BE2C (cell line): ENCODE results near the gene VPS13D.
"Not testable (repeated sequence)": the region's sequence is repeated elsewhere in the genome, so short reads cannot be mapped to it uniquely, and the experiment has no call there.

ENCODE experiments used
- DNase-seq: peaks from one replicate; pipeline ENCODE4 v3.0.0-alpha.2; 2020
- H3K27me3 ChIP-seq: fragments of 250-450 bp; sonication (Bioruptor Pico); 2 replicates; pipeline ENCODE4 v1.5.1; 2020; ENCODE audit warnings: mild to moderate bottlenecking
- H3K36me3 ChIP-seq: fragments of 250-450 bp; sonication (Bioruptor Pico); 2 replicates; pipeline ENCODE4 v1.5.1; 2020; ENCODE audit warnings: mild to moderate bottlenecking
- H3K4me1 ChIP-seq: fragments of 250-450 bp; sonication (Bioruptor Pico); 2 replicates; pipeline ENCODE4 v1.5.1; 2020
- H3K4me3 ChIP-seq: 2 replicates; pipeline ENCODE4 v1.5.1; 2011; ENCODE audit warnings: low read depth, low read length
- H3K9me3 ChIP-seq: fragments of 250-450 bp; sonication (Bioruptor Pico); 2 replicates; pipeline ENCODE4 v1.5.1; 2020
- TF ChIP-seq, protein P1 (sequence below): IDR thresholded peaks from 2 replicates; pipeline ENCODE4 v1.5.1; 2012; ENCODE audit warnings: mild to moderate bottlenecking, low read depth, low read length

VPS13D gene

DNA sequence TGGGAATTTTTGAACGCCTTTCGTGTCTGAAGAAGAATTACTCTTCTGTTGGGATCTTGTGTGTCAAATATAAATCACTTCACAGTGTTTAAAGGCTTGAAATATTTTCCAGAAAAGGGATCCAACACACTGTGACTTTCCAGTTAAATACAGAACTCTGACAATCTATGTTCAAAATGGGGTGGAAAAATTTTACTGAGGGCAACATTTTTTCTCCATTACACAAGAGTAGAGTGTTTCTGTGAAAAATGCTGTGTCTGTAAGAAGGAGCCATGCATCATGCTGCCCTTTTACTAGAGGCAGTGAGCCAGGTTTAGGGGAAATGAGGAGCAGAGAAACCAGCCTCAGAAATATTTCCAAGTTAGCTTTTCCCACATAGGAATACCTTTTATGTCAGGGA, 86.5 kb downstream of the VPS13D start:
- H3K36me3 ChIP-seq, result no peaks in the 10 kb centered on the region; the same call in 1 of the 2 replicates
- no peaks in the 10 kb centered on the region for H3K4me1 ChIP-seq
- DNase-seq, result no peak
- TF ChIP-seq, protein P1, sequence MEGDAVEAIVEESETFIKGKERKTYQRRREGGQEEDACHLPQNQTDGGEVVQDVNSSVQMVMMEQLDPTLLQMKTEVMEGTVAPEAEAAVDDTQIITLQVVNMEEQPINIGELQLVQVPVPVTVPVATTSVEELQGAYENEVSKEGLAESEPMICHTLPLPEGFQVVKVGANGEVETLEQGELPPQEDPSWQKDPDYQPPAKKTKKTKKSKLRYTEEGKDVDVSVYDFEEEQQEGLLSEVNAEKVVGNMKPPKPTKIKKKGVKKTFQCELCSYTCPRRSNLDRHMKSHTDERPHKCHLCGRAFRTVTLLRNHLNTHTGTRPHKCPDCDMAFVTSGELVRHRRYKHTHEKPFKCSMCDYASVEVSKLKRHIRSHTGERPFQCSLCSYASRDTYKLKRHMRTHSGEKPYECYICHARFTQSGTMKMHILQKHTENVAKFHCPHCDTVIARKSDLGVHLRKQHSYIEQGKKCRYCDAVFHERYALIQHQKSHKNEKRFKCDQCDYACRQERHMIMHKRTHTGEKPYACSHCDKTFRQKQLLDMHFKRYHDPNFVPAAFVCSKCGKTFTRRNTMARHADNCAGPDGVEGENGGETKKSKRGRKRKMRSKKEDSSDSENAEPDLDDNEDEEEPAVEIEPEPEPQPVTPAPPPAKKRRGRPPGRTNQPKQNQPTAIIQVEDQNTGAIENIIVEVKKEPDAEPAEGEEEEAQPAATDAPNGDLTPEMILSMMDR, result no peak
- H3K9me3 ChIP-seq, result no peaks in the 10 kb centered on the region
- no peak overlapping the region for H3K4me3 ChIP-seq
- H3K27me3 ChIP-seq, result no peaks in the 10 kb centered on the region

DNA sequence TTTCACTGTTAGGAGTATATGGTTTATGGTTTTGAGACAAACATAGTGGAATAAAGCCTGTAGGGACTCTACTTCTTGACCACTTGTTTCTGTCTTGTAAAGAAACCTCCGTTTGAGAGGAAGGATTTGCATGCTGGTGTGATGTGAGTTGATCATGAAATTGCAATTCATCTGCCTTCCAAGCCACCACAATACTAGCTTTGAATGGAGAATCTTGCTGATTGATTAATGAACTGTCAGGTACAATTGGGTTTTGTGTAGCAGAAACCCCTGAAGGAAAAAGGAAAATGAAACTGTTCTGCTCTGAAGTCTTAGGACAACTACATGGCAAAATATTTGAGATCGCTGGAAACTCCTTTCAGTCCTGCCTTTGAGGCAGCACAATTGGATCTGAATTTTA, 90.7 kb downstream of the VPS13D start:
- TF ChIP-seq, protein P1, result no peak
- Histone ChIP-seq H3K36me3 (no peaks in the 10 kb centered on the region; the same call in 1 of the 2 replicates), H3K9me3 (no peaks in the 10 kb centered on the region)

DNA sequence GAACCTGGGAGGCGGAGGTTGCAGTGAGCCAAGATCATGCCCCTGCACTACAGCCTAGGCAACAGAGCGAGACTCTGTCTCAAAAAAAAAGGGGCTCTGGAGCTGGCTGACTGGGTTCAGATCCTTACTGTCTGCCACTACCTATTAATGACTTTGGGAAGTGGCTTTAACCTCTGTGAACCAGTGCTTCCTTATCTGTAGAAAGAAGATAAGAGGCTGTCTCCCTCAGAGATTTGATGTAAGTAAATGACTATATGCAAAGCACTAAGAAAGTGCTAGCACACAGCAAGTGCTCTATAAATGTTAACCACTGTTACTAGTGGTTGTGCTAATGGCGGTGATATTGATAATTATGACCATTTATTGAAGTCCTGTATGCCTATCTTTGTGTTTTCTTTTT, 94.6 kb downstream of the VPS13D start:
- Histone ChIP-seq H3K4me1 (no peaks in the 10 kb centered on the region), H3K4me3 (no peak overlapping the region), H3K27me3 (no peaks in the 10 kb centered on the region), H3K9me3 (no peaks in the 10 kb centered on the region), H3K36me3 (no peaks in the 10 kb centered on the region)
- TF ChIP-seq, protein P1, result no peak
- no peak for DNase-seq

More for the DNA sequence above, 90.7 kb downstream of the VPS13D start:
- H3K4me3 ChIP-seq, result no peak overlapping the region
- no peaks in the 10 kb centered on the region for H3K4me1 ChIP-seq
- no peak for DNase-seq
- H3K27me3 ChIP-seq, result no peaks in the 10 kb centered on the region

DNA sequence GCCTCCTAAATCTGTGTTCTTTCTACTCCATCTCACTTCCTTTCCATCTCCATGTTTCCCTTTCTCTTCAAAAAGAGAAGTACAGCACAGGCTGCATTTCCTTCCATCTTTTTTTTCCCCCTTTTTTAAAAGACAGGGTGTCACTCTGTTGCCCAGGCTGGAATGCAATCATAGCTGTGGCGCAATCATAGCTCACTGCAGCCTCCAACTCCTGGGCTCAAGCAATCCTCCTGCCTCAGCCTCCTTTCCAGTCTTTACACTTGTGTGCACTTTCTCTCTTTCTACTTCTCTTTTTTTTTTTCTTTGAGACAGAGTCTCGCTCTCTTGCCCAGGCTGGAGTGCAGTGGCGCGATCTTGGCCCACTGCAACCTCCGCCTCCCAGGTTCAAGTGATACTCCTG, 95.1 kb downstream of the VPS13D start:
- H3K27me3 ChIP-seq, H3K36me3 ChIP-seq, DNase-seq, H3K9me3 ChIP-seq, H3K4me1 ChIP-seq, H3K4me3 ChIP-seq: not testable (repeated sequence)

DNA sequence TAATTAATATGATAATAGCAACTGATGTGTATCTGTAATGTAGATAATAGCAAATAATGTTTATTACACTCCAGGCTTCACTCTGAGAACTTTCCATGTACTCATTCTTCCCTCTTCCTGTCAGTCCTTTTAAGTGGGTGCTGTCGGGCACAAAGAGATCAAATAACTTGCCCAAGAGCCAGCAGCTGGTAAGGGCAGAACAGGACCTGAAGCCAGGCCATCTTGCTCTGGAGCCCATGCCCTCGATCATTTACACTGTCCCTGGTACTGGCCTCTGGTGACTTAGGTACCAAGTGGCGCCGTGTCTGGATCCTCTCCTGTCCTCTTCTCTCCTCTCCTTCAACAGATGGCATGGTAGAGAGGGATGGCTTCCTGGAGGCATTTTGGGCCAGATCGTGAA, 97.2 kb downstream of the VPS13D start:
- Histone ChIP-seq H3K36me3 (no peaks in the 10 kb centered on the region), H3K9me3 (no peaks in the 10 kb centered on the region), H3K27me3 (no peaks in the 10 kb centered on the region), H3K4me3 (no peak overlapping the region), H3K4me1 (no peaks in the 10 kb centered on the region)
- DNase-seq, result no peak
- TF ChIP-seq, protein P1, result no peak

DNA sequence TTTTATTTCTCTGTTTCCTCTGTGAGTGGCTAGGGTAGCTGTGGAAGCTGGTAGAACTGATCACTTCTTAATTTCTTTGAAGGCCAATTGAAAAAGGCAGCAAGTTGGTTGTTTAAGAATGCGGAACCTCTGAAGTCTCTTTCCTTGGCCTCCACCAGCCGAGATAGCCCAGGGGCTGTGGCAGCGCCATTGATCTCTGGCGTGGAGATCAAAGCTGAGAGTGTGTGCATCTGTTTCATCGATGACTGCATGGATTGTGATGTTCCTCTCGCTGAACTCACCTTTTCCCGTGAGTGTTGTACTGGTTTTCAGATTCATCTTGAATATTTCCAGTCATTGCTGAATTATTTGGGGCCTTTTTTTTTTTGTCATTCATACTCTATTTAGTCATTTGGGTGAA, 97.7 kb downstream of the VPS13D start:
- TF ChIP-seq, protein P1, result no peak
- Histone ChIP-seq H3K4me1 (no peaks in the 10 kb centered on the region), H3K27me3 (no peaks in the 10 kb centered on the region), H3K36me3 (no peaks in the 10 kb centered on the region), H3K4me3 (no peak overlapping the region), H3K9me3 (no peaks in the 10 kb centered on the region)
- DNase-seq, result no peak

DNA sequence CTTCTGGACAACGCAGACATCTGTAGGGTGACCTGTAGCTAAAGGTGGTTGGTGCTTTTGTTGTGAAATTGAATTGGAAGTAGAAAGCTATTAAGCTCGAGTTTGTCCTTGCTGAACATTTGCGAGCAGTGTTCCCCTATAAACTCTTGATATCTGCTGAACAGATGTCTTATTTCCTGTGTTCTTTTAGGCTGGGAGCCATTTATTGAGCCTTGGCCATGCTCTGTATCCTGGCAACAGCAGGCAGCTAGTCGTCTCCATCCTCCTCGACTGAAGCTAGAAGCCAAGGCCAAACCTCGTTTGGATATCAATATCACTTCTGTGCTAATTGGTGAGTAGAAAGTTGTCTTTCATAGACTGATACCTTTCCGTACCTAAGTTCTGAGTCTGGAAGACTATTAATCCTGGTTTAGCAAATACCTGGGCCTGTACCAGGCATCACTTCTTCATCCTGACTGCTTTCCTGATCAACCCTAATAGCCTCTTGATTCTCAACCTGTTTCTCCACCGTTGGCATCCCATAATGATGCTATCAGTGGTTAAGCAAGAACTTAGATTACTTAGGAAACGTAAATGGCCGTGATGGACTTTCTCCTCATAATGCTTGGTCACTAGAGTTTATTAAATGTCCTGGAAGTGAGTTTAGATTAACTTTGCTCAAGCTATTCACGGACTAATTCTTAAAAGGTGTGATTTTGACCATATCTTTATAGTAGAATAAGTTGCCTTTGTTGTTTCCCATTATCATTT, 103.4 kb downstream of the VPS13D start:
- no peaks in the 10 kb centered on the region for H3K36me3 ChIP-seq
- H3K27me3 ChIP-seq, result no peaks in the 10 kb centered on the region
- no peaks in the 10 kb centered on the region for H3K9me3 ChIP-seq
- no peak for DNase-seq
- TF ChIP-seq, protein P1, result no peak
- H3K4me3 ChIP-seq, result no peak overlapping the region
- no peaks in the 10 kb centered on the region for H3K4me1 ChIP-seq
